PC-9 (cell line): ENCODE data around the gene MFSD2B. TPM values are rescaled to one million over a fixed set of nuclear protein-coding genes. Genes with fewer than 3 reads are reported as not detected.

ENCODE experiments used
- BruUV-seq: library from RNA; stranded (reverse); fragments of 400-500 nt; replicated peaks from 2 replicates; lab custom pipeline; 2021; lab: Mats Ljungman, UMichigan
- CTCF ChIA-PET: fragments of 300-600 bp; sonication (Branson Sonifier 250); formaldehyde crosslinking; loops from one replicate; lab custom pipeline; 2022; ENCODE audit warnings: antibody characterized with exemption; lab: Charles Lee
- POLR2A ChIA-PET: fragments of 300-600 bp; sonication (Branson Sonifier 250); formaldehyde crosslinking; loops from one replicate; lab custom pipeline; 2022; ENCODE audit warnings: antibody characterized with exemption; ENCODE audit not compliant: unreplicated experiment; lab: Charles Lee
- DNase-seq, 2 experiments: peaks; one replicate each; pipeline versions ENCODE4 v3.0.0 to v3.0.0-alpha.2; 2015 to 2022; ENCODE audit warnings: mixed read lengths in 1 of 2
- H2AFZ ChIP-seq: fragments of 200-600 bp; sonication (generic); 2 replicates; pipeline ENCODE4 v1.8.1; 2017; ENCODE audit warnings: antibody characterized with exemption
- H3F3A ChIP-seq: fragments of 200-600 bp; sonication (generic); 2 replicates; pipeline ENCODE4 v1.8.1; 2017; ENCODE audit warnings: antibody characterized with exemption, mild to moderate bottlenecking, low read depth; ENCODE audit not compliant: insufficient read depth
- H3K27ac ChIP-seq: fragments of 200-600 bp; sonication (generic); 2 replicates; pipeline ENCODE4 v1.6.1; 2016; ENCODE audit warnings: mixed run types
- H3K27me3 ChIP-seq: fragments of 200-600 bp; sonication (generic); 2 replicates; pipeline ENCODE4 v1.6.1; 2016; ENCODE audit warnings: low read depth, mixed run types; ENCODE audit not compliant: insufficient read depth
- H3K36me3 ChIP-seq: fragments of 200-600 bp; sonication (generic); 2 replicates; pipeline ENCODE4 v1.6.1; 2016; ENCODE audit warnings: low read depth, mixed run types
- H3K4me1 ChIP-seq: fragments of 200-600 bp; sonication (generic); replicated peaks from 2 replicates; pipeline ENCODE4 v1.6.1; 2016; ENCODE audit warnings: mixed run types; ENCODE audit not compliant: insufficient read depth
- H3K4me2 ChIP-seq: fragments of 200-600 bp; sonication (generic); 2 replicates; pipeline ENCODE4 v1.6.1; 2017; ENCODE audit warnings: mixed run types
- H3K4me3 ChIP-seq: fragments of 200-600 bp; sonication (generic); 2 replicates; pipeline ENCODE4 v1.6.1; 2016; ENCODE audit warnings: mixed run types
- H3K79me2 ChIP-seq: fragments of 200-600 bp; sonication (generic); 2 replicates; pipeline ENCODE4 v1.6.1; 2017; ENCODE audit warnings: low read depth, mixed run types
- H3K9me2 ChIP-seq: fragments of 200-600 bp; sonication (generic); 2 replicates; pipeline ENCODE4 v1.8.1; 2017; ENCODE audit warnings: mild to moderate bottlenecking; ENCODE audit not compliant: insufficient read depth
- H3K9me3 ChIP-seq: fragments of 200-600 bp; sonication (generic); 2 replicates; pipeline ENCODE4 v1.8.1; 2016; ENCODE audit warnings: low read depth; ENCODE audit not compliant: insufficient read depth
- H4K20me1 ChIP-seq: fragments of 200-600 bp; sonication (generic); 2 replicates; pipeline ENCODE4 v1.8.1; 2017; ENCODE audit not compliant: insufficient read depth
- EZH2 ChIP-seq: fragments of 200-600 bp; sonication (generic); IDR thresholded peaks from 2 replicates; pipeline ENCODE4 v1.8.0; 2017; ENCODE audit warnings: antibody characterized with exemption, low read depth
- intact Hi-C: fragments of 100-400 bp; cut with micrococcal nuclease; formaldehyde crosslinking; loops from one replicate; pipeline ENCODE4 v1.10.0; 2022; ENCODE audit not compliant: unreplicated experiment
- total RNA-seq: library from RNA; stranded (reverse); gene quantifications from 2 replicates; pipeline ENCODE4 v1.2.3, GENCODE V29; 2021
- TF ChIP-seq, protein P1 (sequence below): fragments of 200-600 bp; sonication (generic); conservative IDR thresholded peaks from 2 replicates; pipeline ENCODE4 v1.6.1; 2017; ENCODE audit warnings: mixed run types, antibody characterized with exemption, mild to moderate bottlenecking, moderate library complexity

The MFSD2B gene
- total RNA-seq, 1 experiment from 2014 or later = 1.1 TPM

DNA sequence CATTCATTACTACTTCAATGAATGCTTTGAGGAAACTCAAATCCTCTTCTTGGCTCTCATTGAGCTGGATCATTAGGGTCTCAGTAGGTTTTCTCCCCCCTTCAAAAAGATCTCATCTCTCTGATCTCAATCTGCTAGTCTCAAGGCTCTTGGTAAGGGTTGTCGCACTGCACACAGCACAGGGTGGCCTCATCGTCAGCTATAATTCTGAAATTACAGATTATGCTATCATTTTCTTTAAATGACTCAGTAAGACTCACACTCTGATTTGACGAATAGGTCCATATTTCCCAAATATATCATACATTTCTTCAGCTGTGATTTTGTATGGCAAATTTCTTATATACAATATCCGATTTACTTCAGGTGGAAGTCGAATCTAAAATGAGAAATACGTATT lies 63.9 kb downstream of the MFSD2B start:
- no peaks in the 10 kb centered on the region for H3K27me3 ChIP-seq
- no peak overlapping the region for H2AFZ ChIP-seq
- BruUV-seq = no TSS peak
- peaks cover 46% of the 10 kb centered on the region for H3K79me2 ChIP-seq
- intact Hi-C loops = no loop called here
- H3K4me2 ChIP-seq = no peak overlapping the region
- POLR2A ChIA-PET = interaction anchor here (0.6 kb wide), 2 partner anchors 26 to 106 kb away, joined by 3 to 6 read pairs; no protein-coding TSS in a partner anchor
- no peak for DNase-seq
- H3K27ac ChIP-seq = no peak overlapping the region
- peaks cover 46% of the 10 kb centered on the region for H4K20me1 ChIP-seq
- TF ChIP-seq, protein P1, sequence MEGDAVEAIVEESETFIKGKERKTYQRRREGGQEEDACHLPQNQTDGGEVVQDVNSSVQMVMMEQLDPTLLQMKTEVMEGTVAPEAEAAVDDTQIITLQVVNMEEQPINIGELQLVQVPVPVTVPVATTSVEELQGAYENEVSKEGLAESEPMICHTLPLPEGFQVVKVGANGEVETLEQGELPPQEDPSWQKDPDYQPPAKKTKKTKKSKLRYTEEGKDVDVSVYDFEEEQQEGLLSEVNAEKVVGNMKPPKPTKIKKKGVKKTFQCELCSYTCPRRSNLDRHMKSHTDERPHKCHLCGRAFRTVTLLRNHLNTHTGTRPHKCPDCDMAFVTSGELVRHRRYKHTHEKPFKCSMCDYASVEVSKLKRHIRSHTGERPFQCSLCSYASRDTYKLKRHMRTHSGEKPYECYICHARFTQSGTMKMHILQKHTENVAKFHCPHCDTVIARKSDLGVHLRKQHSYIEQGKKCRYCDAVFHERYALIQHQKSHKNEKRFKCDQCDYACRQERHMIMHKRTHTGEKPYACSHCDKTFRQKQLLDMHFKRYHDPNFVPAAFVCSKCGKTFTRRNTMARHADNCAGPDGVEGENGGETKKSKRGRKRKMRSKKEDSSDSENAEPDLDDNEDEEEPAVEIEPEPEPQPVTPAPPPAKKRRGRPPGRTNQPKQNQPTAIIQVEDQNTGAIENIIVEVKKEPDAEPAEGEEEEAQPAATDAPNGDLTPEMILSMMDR = no peak
- TF ChIP-seq EZH2 = no peak
- CTCF ChIA-PET = no interaction called here
- H3K9me3 ChIP-seq = no peaks in the 10 kb centered on the region
- H3F3A ChIP-seq = peaks cover 44% of the 10 kb centered on the region
- H3K4me1 ChIP-seq = peaks cover 21% of the 10 kb centered on the region
- no peak overlapping the region for H3K4me3 ChIP-seq
- H3K36me3 ChIP-seq = peaks cover 17% of the 10 kb centered on the region
- H3K9me2 ChIP-seq = no peaks in the 10 kb centered on the region

DNA sequence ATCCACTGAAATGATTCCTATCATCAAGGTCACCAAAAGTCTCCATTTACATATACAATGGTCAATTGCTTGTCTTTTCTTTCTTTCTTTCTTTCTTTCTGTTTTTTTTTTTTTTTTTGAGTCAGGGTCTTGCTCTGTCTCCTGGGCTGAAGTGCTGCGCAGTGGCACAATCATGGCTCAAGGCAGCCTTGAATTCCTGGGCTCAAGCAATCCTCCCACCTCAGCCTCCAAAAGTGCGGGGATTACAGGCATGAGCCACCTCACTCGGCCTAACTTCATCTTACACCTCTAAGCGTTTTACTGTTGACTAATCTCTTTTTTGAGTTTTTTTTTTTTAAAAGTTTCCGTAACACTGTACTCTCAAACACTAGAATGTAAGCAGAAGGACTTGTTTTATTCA lies 65.4 kb downstream of the MFSD2B start:
- Histone ChIP-seq H3K36me3 (peaks cover 17% of the 10 kb centered on the region), H2AFZ (0 out of 2 replicates have a peak overlapping the region, but pooled peaks have one; percentile 88), H3K27ac (peak overlapping the region; percentile 85), H3K79me2 (peaks cover 46% of the 10 kb centered on the region), H3K4me1 (peaks cover 21% of the 10 kb centered on the region), H4K20me1 (peaks cover 34% of the 10 kb centered on the region), H3K9me3 (no peaks in the 10 kb centered on the region), H3F3A (peaks cover 44% of the 10 kb centered on the region), H3K9me2 (no peaks in the 10 kb centered on the region), H3K4me2 (peak overlapping the region; percentile 82), H3K27me3 (no peaks in the 10 kb centered on the region), H3K4me3 (peak overlapping the region; percentile 72)
- ChIA-PET CTCF (no interaction called here), POLR2A (interaction anchor here (0.6 kb wide), 1 partner anchor 25 kb away, joined by 4 read pairs; no protein-coding TSS in a partner anchor)
- no TSS peak for BruUV-seq
- no peak for DNase-seq
- no peak for TF ChIP-seq EZH2
- TF ChIP-seq, protein P1 = no peak
- intact Hi-C loops = no loop called here

Other genes starting within 250 kb of the MFSD2B start
- gene ATAD2B, start 83.0 kb upstream of the MFSD2B start, total RNA-seq = 12.6 and 12.8 TPM in 2 replicates
- gene UBXN2A, start 69.6 kb upstream of the MFSD2B start, total RNA-seq = 16.9 and 17.6 TPM in 2 replicates
- gene WDCP, start 37.3 kb downstream of the MFSD2B start, total RNA-seq = 7.9 and 13.5 TPM in 2 replicates
- gene FKBP1B, start 39.7 kb downstream of the MFSD2B start, total RNA-seq = 4.5 and 4.6 TPM in 2 replicates
- 106 and 123 TPM in 2 replicates for gene SF3B6, start 66.2 kb downstream of the MFSD2B start, total RNA-seq
- gene TP53I3, start 74.7 kb downstream of the MFSD2B start, total RNA-seq = 21.4 and 22.9 TPM in 2 replicates
- 1.2 and 2.6 TPM in 2 replicates for gene PFN4, start 113.2 kb downstream of the MFSD2B start, total RNA-seq
- gene FAM228B, start 113.4 kb downstream of the MFSD2B start, total RNA-seq = 16.8 and 20.7 TPM in 2 replicates
- gene FAM228A, start 165.0 kb downstream of the MFSD2B start, total RNA-seq = not detected in 2 replicates